GM23338 (cell line): Measurements from ENCODE around the gene RPLP2. TPM values are rescaled to one million over a fixed set of nuclear protein-coding genes. Genes with fewer than 3 reads are reported as not detected.

ENCODE experiments used
- ATAC-seq: fragments of 200-7000 bp; cut with Tn5 transposase; 3 replicates; pipeline ENCODE4 v1.9.1; 2020
- DNase-seq: peaks from one replicate; pipeline ENCODE4 v3.0.0-alpha.2; 2015; ENCODE audit warnings: low spot score
- H2AFZ ChIP-seq: fragments of 200-600 bp; sonication (generic); 2 replicates; pipeline ENCODE4 v1.8.0; 2016; ENCODE audit warnings: antibody characterized with exemption, mild to moderate bottlenecking, moderate library complexity
- H3F3A ChIP-seq: fragments of 200-600 bp; sonication (generic); replicated peaks from 2 replicates; pipeline ENCODE4 v1.8.0; 2017; ENCODE audit warnings: antibody characterized with exemption, mixed run types, low read depth
- H3K27ac ChIP-seq: fragments of 200-600 bp; sonication (generic); 2 replicates; pipeline ENCODE4 v1.6.1; 2016; ENCODE audit warnings: low read depth
- H3K27me3 ChIP-seq: fragments of 200-600 bp; sonication (generic); 2 replicates; pipeline ENCODE4 v1.8.0; 2016; ENCODE audit warnings: mild to moderate bottlenecking, mixed run types, moderate library complexity; ENCODE audit not compliant: insufficient read depth
- H3K36me3 ChIP-seq: fragments of 200-600 bp; sonication (generic); 2 replicates; pipeline ENCODE4 v1.8.0; 2016; ENCODE audit warnings: mild to moderate bottlenecking; ENCODE audit not compliant: insufficient read depth
- H3K4me1 ChIP-seq: fragments of 200-600 bp; sonication (generic); 2 replicates; pipeline ENCODE4 v1.8.0; 2016; ENCODE audit warnings: mild to moderate bottlenecking, moderate library complexity; ENCODE audit not compliant: insufficient read depth
- H3K4me2 ChIP-seq: fragments of 200-600 bp; sonication (generic); 2 replicates; pipeline ENCODE4 v1.7.1; 2017; ENCODE audit warnings: mixed run types
- H3K4me3 ChIP-seq: fragments of 200-600 bp; sonication (generic); 2 replicates; pipeline ENCODE4 v1.6.1; 2016; ENCODE audit warnings: mixed run types
- H3K79me2 ChIP-seq: fragments of 200-600 bp; sonication (generic); replicated peaks from 2 replicates; pipeline ENCODE4 v1.8.0; 2017; ENCODE audit warnings: mild to moderate bottlenecking; ENCODE audit not compliant: insufficient read depth
- H3K9me2 ChIP-seq: fragments of 200-600 bp; sonication (generic); 2 replicates; pipeline ENCODE4 v1.8.0; 2017; ENCODE audit not compliant: insufficient read depth
- H4K20me1 ChIP-seq: fragments of 200-600 bp; sonication (generic); replicated peaks from 2 replicates; pipeline ENCODE4 v1.8.0; 2017; ENCODE audit warnings: mild to moderate bottlenecking; ENCODE audit not compliant: insufficient read depth
- H3K27ac Mint-ChIP-seq: 2 replicates; pipeline ENCODE4 v1.8.0; 2020; ENCODE audit warnings: inconsistent platforms, mild to moderate bottlenecking, moderate library complexity, mixed read lengths
- H3K27me3 Mint-ChIP-seq: 3 replicates; pipeline ENCODE4 v1.8.0; 2022; ENCODE audit warnings: low read depth, mild to moderate bottlenecking, moderate library complexity, mixed read lengths, inconsistent platforms; ENCODE audit not compliant: insufficient read depth, poor library complexity
- H3K36me3 Mint-ChIP-seq: 3 replicates; pipeline ENCODE4 v1.8.0; 2021; ENCODE audit warnings: low read depth, mild to moderate bottlenecking, inconsistent platforms, moderate library complexity, mixed read lengths
- H3K4me1 Mint-ChIP-seq: 3 replicates; pipeline ENCODE4 v1.8.0; 2020; ENCODE audit warnings: mild to moderate bottlenecking, inconsistent platforms, mixed read lengths
- H3K4me3 Mint-ChIP-seq: 3 replicates; pipeline ENCODE4 v1.8.0; 2021; ENCODE audit warnings: moderate library complexity, mild to moderate bottlenecking, inconsistent platforms, mixed read lengths
- H3K9me3 Mint-ChIP-seq: 3 replicates; pipeline ENCODE4 v1.8.0; 2020; ENCODE audit warnings: moderate library complexity, mild to moderate bottlenecking, inconsistent platforms, mixed read lengths
- CREB1 ChIP-seq: fragments of 250-450 bp; sonication (Bioruptor Pico); IDR thresholded peaks from 2 replicates; pipeline ENCODE4 v1.5.0; 2020; ENCODE audit warnings: low read depth, mild to moderate bottlenecking, moderate library complexity
- EZH2 ChIP-seq: fragments of 200-600 bp; sonication (generic); IDR thresholded peaks from one replicate; pipeline ENCODE4 v1.8.0; 2017; ENCODE audit warnings: antibody characterized with exemption, mild to moderate bottlenecking, low read depth; ENCODE audit not compliant: unreplicated experiment
- EZH2phosphoT487 ChIP-seq: fragments of 200-600 bp; sonication (generic); IDR thresholded peaks from one replicate; pipeline ENCODE4 v1.8.1; 2018; ENCODE audit warnings: antibody characterized with exemption; ENCODE audit not compliant: unreplicated experiment
- JUNB ChIP-seq: IDR thresholded peaks from one replicate; pipeline ENCODE4 v1.6.1; 2016; ENCODE audit warnings: antibody characterized with exemption; ENCODE audit not compliant: unreplicated experiment
- NANOG ChIP-seq: IDR thresholded peaks from 2 replicates; pipeline ENCODE4 v1.6.1; 2016; ENCODE audit warnings: antibody characterized with exemption, borderline replicate concordance
- POLR2AphosphoS5 ChIP-seq: IDR thresholded peaks from 2 replicates; pipeline ENCODE4 v1.6.1; 2016; ENCODE audit warnings: antibody characterized with exemption, low read depth
- STAT1 ChIP-seq: IDR thresholded peaks from one replicate; pipeline ENCODE4 v1.6.1; 2016; ENCODE audit warnings: antibody characterized with exemption; ENCODE audit not compliant: unreplicated experiment
- ZNF114 ChIP-seq: fragments of 250-450 bp; sonication (Bioruptor Pico); IDR thresholded peaks from 2 replicates; pipeline ENCODE4 v1.5.0; 2020; ENCODE audit warnings: mild to moderate bottlenecking, moderate library complexity
- ZNF331 ChIP-seq: fragments of 250-450 bp; sonication (Bioruptor Pico); IDR thresholded peaks from 2 replicates; pipeline ENCODE4 v1.5.0; 2020; ENCODE audit warnings: low read depth, mild to moderate bottlenecking, moderate library complexity
- polyA plus RNA-seq: library from polyadenylated mRNA; unstranded; fragments of >200 nt; fragmentation: Nextera tagmentation; extraction: Ambion mirVana; gene quantifications from 2 replicates; pipeline ENCODE4 v1.2.1, GENCODE V29; 2016
- total RNA-seq: library from RNA; depleted of rRNA; stranded (reverse); fragments of >200 nt; shearing (Covaris generic); gene quantifications from 2 replicates; pipeline ENCODE4 v1.2.3, GENCODE V29; 2014
- TF ChIP-seq, protein P1 (sequence below): IDR thresholded peaks from 2 replicates; pipeline ENCODE4 v1.6.1; 2016; ENCODE audit warnings: antibody characterized with exemption
- TF ChIP-seq, protein P2 (sequence below): IDR thresholded peaks from one replicate; pipeline ENCODE4 v1.6.1; 2018; ENCODE audit warnings: antibody characterized with exemption; ENCODE audit not compliant: unreplicated experiment
- TF ChIP-seq, protein P3 (sequence below), 2 experiments: fragments of 200-600 bp in 1 of 2; sonication (generic) in 1 of 2; conservative IDR thresholded peaks; 2 replicates each; pipeline versions ENCODE4 v1.5.1 to v1.6.1; 2016 to 2017; ENCODE audit warnings: antibody characterized with exemption in 2 of 2, low read depth in 2 of 2, mild to moderate bottlenecking in 2 of 2, moderate library complexity in 1 of 2
- TF ChIP-seq, protein P4 (sequence below): fragments of 250-450 bp; sonication (Bioruptor Pico); IDR thresholded peaks from 2 replicates; pipeline ENCODE4 v1.5.0; 2020; ENCODE audit warnings: mild to moderate bottlenecking, moderate library complexity

Gene RPLP2
- total and polyA plus RNA-seq, 2 experiments from 2014 or later, result 518 to 1,782 TPM

DNA sequence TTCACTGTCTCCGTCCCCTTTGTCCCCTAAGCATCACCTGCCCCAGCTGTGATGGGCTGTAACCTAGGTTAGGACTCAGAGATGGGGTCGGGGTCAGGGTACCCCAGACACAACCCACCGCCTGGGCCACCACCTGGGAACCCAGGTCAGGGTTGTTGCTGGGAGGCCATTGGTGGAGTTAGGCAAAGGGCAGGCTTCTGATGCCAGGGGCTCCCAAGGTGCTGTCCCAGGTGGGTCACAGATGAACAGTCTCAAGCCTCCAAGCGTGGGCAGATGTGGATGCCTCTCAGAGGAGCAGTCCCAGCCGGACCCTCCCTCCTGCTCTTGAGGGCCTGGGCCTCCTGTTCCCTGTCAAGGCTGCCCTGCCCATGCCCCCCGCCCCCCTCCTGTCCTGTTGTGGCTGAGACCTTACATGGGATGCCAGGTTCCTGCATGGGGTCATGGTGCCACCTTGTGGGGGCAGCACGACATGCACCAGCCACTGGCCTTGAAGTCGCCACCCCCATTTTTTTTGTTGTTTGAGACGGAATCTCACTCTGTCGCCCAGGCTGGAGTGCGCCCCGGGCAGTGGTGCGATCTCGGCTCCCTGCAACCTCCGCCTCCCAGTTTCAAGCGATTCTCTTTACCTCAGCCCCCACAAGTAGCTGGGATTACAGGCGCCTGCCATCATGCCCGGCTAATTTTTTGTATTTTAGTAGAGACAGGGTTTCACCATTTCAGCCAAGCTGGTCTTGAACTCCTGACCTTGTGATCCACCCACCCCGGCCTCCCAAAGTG is 44.6 kb upstream of the RPLP2 start (continued):
- TF ChIP-seq ZNF331 (no peak), JUNB (no peak)

DNA sequence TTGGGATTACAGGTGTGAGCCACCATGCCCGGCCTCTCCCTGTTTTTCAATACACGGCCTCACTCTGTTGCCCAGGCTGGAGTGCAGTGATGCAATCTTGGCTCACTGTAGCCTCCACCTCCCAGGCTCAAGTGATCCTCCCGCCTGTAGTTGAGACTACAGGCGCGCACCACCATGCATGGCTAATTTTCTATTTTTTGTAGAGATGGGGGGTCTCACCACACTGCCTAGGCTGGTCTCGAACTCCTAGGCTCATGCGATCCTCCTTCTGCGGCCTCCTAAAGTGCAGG is 44.0 kb upstream of the RPLP2 start:
- Mint-ChIP-seq H3K4me1 (peaks cover 10% of the 10 kb centered on the region), H3K36me3 (peaks cover 84% of the 10 kb centered on the region), H3K9me3 (no peaks in the 10 kb centered on the region), H3K27me3 (peaks cover 32% of the 10 kb centered on the region), H3K27ac (no peak overlapping the region), H3K4me3 (no peak overlapping the region)
- H4K20me1 ChIP-seq, result peaks cover 6% of the 10 kb centered on the region; the same call in 1 of the 2 replicates
- DNase-seq (no peak), ATAC-seq (no peak)
- peak overlapping the region; percentile 72; the same call in 1 of the 2 replicates for H3K27ac ChIP-seq
- peaks cover 8% of the 10 kb centered on the region for H3K4me1 ChIP-seq
- peaks cover 57% of the 10 kb centered on the region for H3F3A ChIP-seq
- TF ChIP-seq EZH2phosphoT487 (no peak), STAT1 (no peak), JUNB (no peak), NANOG (no peak), ZNF114 (no peak), EZH2 (no peak), POLR2AphosphoS5 (no peak), ZNF331 (no peak), CREB1 (CRISPR knock-in tag) (no peak)
- TF ChIP-seq, protein P1, sequence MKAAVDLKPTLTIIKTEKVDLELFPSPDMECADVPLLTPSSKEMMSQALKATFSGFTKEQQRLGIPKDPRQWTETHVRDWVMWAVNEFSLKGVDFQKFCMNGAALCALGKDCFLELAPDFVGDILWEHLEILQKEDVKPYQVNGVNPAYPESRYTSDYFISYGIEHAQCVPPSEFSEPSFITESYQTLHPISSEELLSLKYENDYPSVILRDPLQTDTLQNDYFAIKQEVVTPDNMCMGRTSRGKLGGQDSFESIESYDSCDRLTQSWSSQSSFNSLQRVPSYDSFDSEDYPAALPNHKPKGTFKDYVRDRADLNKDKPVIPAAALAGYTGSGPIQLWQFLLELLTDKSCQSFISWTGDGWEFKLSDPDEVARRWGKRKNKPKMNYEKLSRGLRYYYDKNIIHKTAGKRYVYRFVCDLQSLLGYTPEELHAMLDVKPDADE, result no peak
- TF ChIP-seq, protein P2, sequence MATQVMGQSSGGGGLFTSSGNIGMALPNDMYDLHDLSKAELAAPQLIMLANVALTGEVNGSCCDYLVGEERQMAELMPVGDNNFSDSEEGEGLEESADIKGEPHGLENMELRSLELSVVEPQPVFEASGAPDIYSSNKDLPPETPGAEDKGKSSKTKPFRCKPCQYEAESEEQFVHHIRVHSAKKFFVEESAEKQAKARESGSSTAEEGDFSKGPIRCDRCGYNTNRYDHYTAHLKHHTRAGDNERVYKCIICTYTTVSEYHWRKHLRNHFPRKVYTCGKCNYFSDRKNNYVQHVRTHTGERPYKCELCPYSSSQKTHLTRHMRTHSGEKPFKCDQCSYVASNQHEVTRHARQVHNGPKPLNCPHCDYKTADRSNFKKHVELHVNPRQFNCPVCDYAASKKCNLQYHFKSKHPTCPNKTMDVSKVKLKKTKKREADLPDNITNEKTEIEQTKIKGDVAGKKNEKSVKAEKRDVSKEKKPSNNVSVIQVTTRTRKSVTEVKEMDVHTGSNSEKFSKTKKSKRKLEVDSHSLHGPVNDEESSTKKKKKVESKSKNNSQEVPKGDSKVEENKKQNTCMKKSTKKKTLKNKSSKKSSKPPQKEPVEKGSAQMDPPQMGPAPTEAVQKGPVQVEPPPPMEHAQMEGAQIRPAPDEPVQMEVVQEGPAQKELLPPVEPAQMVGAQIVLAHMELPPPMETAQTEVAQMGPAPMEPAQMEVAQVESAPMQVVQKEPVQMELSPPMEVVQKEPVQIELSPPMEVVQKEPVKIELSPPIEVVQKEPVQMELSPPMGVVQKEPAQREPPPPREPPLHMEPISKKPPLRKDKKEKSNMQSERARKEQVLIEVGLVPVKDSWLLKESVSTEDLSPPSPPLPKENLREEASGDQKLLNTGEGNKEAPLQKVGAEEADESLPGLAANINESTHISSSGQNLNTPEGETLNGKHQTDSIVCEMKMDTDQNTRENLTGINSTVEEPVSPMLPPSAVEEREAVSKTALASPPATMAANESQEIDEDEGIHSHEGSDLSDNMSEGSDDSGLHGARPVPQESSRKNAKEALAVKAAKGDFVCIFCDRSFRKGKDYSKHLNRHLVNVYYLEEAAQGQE, result no peak
- TF ChIP-seq, protein P3, sequence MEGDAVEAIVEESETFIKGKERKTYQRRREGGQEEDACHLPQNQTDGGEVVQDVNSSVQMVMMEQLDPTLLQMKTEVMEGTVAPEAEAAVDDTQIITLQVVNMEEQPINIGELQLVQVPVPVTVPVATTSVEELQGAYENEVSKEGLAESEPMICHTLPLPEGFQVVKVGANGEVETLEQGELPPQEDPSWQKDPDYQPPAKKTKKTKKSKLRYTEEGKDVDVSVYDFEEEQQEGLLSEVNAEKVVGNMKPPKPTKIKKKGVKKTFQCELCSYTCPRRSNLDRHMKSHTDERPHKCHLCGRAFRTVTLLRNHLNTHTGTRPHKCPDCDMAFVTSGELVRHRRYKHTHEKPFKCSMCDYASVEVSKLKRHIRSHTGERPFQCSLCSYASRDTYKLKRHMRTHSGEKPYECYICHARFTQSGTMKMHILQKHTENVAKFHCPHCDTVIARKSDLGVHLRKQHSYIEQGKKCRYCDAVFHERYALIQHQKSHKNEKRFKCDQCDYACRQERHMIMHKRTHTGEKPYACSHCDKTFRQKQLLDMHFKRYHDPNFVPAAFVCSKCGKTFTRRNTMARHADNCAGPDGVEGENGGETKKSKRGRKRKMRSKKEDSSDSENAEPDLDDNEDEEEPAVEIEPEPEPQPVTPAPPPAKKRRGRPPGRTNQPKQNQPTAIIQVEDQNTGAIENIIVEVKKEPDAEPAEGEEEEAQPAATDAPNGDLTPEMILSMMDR (conservative IDR thresholded peaks at IDR 0.05; ENCODE audit: low read depth in 2 of 2), result no peak
- TF ChIP-seq, protein P4, sequence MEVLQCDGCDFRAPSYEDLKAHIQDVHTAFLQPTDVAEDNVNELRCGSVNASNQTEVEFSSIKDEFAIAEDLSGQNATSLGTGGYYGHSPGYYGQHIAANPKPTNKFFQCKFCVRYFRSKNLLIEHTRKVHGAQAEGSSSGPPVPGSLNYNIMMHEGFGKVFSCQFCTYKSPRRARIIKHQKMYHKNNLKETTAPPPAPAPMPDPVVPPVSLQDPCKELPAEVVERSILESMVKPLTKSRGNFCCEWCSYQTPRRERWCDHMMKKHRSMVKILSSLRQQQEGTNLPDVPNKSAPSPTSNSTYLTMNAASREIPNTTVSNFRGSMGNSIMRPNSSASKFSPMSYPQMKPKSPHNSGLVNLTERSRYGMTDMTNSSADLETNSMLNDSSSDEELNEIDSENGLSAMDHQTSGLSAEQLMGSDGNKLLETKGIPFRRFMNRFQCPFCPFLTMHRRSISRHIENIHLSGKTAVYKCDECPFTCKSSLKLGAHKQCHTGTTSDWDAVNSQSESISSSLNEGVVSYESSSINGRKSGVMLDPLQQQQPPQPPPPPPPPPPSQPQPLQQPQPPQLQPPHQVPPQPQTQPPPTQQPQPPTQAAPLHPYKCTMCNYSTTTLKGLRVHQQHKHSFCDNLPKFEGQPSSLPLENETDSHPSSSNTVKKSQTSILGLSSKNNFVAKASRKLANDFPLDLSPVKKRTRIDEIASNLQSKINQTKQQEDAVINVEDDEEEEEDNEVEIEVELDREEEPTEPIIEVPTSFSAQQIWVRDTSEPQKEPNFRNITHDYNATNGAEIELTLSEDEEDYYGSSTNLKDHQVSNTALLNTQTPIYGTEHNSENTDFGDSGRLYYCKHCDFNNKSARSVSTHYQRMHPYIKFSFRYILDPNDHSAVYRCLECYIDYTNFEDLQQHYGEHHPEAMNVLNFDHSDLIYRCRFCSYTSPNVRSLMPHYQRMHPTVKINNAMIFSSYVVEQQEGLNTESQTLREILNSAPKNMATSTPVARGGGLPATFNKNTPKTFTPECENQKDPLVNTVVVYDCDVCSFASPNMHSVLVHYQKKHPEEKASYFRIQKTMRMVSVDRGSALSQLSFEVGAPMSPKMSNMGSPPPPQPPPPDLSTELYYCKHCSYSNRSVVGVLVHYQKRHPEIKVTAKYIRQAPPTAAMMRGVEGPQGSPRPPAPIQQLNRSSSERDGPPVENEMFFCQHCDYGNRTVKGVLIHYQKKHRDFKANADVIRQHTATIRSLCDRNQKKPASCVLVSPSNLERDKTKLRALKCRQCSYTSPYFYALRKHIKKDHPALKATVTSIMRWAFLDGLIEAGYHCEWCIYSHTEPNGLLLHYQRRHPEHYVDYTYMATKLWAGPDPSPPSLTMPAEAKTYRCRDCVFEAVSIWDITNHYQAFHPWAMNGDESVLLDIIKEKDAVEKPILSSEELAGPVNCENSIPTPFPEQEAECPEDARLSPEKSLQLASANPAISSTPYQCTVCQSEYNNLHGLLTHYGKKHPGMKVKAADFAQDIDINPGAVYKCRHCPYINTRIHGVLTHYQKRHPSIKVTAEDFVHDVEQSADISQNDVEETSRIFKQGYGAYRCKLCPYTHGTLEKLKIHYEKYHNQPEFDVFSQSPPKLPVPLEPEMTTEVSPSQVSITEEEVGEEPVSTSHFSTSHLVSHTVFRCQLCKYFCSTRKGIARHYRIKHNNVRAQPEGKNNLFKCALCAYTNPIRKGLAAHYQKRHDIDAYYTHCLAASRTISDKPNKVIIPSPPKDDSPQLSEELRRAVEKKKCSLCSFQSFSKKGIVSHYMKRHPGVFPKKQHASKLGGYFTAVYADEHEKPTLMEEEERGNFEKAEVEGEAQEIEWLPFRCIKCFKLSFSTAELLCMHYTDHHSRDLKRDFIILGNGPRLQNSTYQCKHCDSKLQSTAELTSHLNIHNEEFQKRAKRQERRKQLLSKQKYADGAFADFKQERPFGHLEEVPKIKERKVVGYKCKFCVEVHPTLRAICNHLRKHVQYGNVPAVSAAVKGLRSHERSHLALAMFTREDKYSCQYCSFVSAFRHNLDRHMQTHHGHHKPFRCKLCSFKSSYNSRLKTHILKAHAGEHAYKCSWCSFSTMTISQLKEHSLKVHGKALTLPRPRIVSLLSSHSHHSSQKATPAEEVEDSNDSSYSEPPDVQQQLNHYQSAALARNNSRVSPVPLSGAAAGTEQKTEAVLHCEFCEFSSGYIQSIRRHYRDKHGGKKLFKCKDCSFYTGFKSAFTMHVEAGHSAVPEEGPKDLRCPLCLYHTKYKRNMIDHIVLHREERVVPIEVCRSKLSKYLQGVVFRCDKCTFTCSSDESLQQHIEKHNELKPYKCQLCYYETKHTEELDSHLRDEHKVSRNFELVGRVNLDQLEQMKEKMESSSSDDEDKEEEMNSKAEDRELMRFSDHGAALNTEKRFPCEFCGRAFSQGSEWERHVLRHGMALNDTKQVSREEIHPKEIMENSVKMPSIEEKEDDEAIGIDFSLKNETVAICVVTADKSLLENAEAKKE (CRISPR knock-in tag), result no peak
- H3K27me3 ChIP-seq, result no peaks in the 10 kb centered on the region
- no peaks in the 10 kb centered on the region for H3K79me2 ChIP-seq
- H3K9me2 ChIP-seq, result no peaks in the 10 kb centered on the region
- H2AFZ ChIP-seq, result no peak overlapping the region
- H3K4me3 ChIP-seq, result no peak overlapping the region
- no peak overlapping the region for H3K4me2 ChIP-seq
- H3K36me3 ChIP-seq, result peaks cover 31% of the 10 kb centered on the region
